ENCODE measurements around the gene SYT11. TPM values are rescaled to one million over a fixed set of nuclear protein-coding genes. Genes with fewer than 3 reads are reported as not detected.

Gene SYT11
- polyA plus RNA-seq, 3 donors = 5.1 to 11.0 (median 9.6) TPM

DNA sequence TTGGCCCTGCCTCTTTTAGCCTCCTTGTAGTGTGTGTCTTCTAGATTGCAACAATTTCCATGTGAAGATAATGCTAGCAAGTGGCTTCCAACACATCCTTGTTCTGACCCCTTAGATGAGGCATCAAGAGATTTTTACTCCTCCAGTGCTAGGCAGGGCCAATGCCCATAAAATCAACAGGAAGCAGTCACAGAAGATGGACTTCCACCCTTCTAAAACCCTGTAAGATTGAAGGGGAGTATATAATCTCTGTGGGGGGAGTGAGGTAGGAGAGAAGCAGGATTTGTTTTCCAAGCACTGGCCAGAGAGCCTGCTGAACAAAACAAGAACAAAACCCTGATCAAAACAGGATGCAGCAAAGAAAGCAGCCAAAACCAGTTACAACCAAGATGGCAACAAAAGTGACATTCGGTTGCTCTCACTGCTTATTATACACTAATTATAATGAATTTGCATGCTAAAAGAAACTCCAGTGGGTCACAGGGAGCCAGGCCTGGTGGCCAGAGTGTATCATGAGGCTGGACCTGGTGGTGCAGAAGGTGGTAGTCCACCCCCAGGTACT, 14.4 kb upstream of the SYT11 start:
- Histone ChIP-seq H3K9me3 (replicated peaks in 1 of 2; ENCODE audit: control insufficient read depth in 1 of 2, insufficient read depth in 1 of 2, low read length in 2 of 2) (no peaks in the 10 kb centered on the region), H2AFZ (ENCODE audit: insufficient read depth, low read depth, low read length, poor library complexity, severe bottlenecking) (no peak overlapping the region), H3K27me3 (ENCODE audit: control insufficient read depth in 2 of 2, insufficient read depth in 2 of 2, low read length in 2 of 2) (no peaks in the 10 kb centered on the region), H3K9ac (ENCODE audit: insufficient read depth, low read length, poor library complexity, severe bottlenecking) (no peak overlapping the region), H4K20me1 (ENCODE audit: insufficient read depth, low read length) (peaks cover 95% of the 10 kb centered on the region), H3K4me3 (replicated peaks in 1 of 3; ENCODE audit: low read depth in 2 of 3, low read length in 3 of 3) (no peak overlapping the region), H3K27ac (ENCODE audit: low read depth in 1 of 2, low read length in 2 of 2) (peak overlapping the region in 1 of 2 donors; percentile 32), H3K79me2 (ENCODE audit: insufficient read depth, low read length) (peaks cover 89% of the 10 kb centered on the region), H3K4me2 (replicated peaks; ENCODE audit: extremely low read depth, low read length, poor library complexity, severe bottlenecking) (no peak overlapping the region), H3K36me3 (replicated peaks in 1 of 2; ENCODE audit: control insufficient read depth in 1 of 2, insufficient read depth in 2 of 2, low read length in 2 of 2) (peaks cover 46 to 87% of the 10 kb centered on the region in 2 donors), H3K4me1 (ENCODE audit: control insufficient read depth in 1 of 2, insufficient read depth in 2 of 2, low read length in 2 of 2) (no peaks in the 10 kb centered on the region)
- Mint-ChIP-seq H3K9me3 (no peaks in the 10 kb centered on the region), H3K27ac (peak overlapping the region in 4 of 7 donors; percentile 23 to 69 (median 44)), H3K27me3 (ENCODE audit: low read depth in 3 of 3) (peaks cover 0 to 7% (median 0%) of the 10 kb centered on the region in 3 donors), H3K36me3 (peaks cover 49 to 87% of the 10 kb centered on the region in 2 donors), H3K4me3 (no peak overlapping the region), H3K4me1 (peaks cover 8% of the 10 kb centered on the region)
- intact Hi-C loops (cut with micrococcal nuclease) = no loop called here
- WGBS (ENCODE audit: insufficient coverage) = no CpG with 5 or more reads among the region's 1 CpG
- TF ChIP-seq, protein P1, sequence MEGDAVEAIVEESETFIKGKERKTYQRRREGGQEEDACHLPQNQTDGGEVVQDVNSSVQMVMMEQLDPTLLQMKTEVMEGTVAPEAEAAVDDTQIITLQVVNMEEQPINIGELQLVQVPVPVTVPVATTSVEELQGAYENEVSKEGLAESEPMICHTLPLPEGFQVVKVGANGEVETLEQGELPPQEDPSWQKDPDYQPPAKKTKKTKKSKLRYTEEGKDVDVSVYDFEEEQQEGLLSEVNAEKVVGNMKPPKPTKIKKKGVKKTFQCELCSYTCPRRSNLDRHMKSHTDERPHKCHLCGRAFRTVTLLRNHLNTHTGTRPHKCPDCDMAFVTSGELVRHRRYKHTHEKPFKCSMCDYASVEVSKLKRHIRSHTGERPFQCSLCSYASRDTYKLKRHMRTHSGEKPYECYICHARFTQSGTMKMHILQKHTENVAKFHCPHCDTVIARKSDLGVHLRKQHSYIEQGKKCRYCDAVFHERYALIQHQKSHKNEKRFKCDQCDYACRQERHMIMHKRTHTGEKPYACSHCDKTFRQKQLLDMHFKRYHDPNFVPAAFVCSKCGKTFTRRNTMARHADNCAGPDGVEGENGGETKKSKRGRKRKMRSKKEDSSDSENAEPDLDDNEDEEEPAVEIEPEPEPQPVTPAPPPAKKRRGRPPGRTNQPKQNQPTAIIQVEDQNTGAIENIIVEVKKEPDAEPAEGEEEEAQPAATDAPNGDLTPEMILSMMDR (IDR thresholded peaks at IDR 0.05) = no peak
- no peak for DNase-seq

DNA sequence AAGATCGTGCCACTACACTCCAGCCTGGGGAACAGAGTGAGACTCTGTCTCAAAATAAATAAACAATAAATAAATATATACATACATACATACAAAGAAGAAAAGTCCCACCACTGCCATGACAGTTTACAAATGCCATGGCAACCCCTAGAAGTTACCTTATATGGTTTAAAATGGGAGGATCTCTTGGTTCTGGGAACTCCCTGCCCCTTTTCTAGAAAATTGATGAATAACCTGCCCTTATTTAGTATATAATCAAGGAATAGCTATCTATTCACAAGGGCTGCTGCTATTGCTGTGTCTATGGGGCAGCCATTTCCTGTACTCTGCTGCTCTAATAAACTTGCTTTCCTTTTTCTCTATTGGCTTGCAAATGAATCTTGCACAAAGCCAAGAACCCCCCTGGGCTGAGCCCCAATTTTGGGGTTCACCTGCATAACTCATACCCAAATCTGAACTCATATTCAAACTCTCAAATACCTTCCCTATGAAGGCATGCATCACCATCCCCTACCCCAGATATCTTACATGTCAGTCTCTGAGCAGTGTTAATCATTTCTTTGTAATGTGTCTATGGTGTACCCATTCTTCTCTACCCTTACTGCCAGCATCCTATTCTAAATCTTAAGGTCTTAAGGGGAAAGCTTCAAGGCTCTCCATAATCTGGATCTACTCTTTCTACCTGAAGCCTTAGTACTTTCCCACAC, 11.4 kb upstream of the SYT11 start:
- Histone ChIP-seq H3K4me3 (replicated peaks in 1 of 3; ENCODE audit: low read depth in 2 of 3, low read length in 3 of 3) (no peak overlapping the region), H3K9me3 (replicated peaks in 1 of 2; ENCODE audit: control insufficient read depth in 1 of 2, insufficient read depth in 1 of 2, low read length in 2 of 2) (no peaks in the 10 kb centered on the region), H3K27me3 (ENCODE audit: control insufficient read depth in 2 of 2, insufficient read depth in 2 of 2, low read length in 2 of 2) (no peaks in the 10 kb centered on the region), H4K20me1 (ENCODE audit: insufficient read depth, low read length) (peaks cover 91% of the 10 kb centered on the region), H3K79me2 (ENCODE audit: insufficient read depth, low read length) (peaks cover 100% of the 10 kb centered on the region), H3K27ac (ENCODE audit: low read depth in 1 of 2, low read length in 2 of 2) (no peak overlapping the region), H3K36me3 (replicated peaks in 1 of 2; ENCODE audit: control insufficient read depth in 1 of 2, insufficient read depth in 2 of 2, low read length in 2 of 2) (peaks cover 54 to 95% of the 10 kb centered on the region in 2 donors), H3K4me2 (replicated peaks; ENCODE audit: extremely low read depth, low read length, poor library complexity, severe bottlenecking) (no peak overlapping the region), H3K4me1 (ENCODE audit: control insufficient read depth in 1 of 2, insufficient read depth in 2 of 2, low read length in 2 of 2) (no peaks in the 10 kb centered on the region), H2AFZ (ENCODE audit: insufficient read depth, low read depth, low read length, poor library complexity, severe bottlenecking) (no peak overlapping the region), H3K9ac (ENCODE audit: insufficient read depth, low read length, poor library complexity, severe bottlenecking) (no peak overlapping the region)
- H3K27me3 Mint-ChIP-seq (ENCODE audit: low read depth in 3 of 3) = peaks cover 0 to 7% (median 0%) of the 10 kb centered on the region in 3 donors
- H3K27ac Mint-ChIP-seq = peak overlapping the region in 1 of 7 donors; percentile 16
- TF ChIP-seq, protein P1 (IDR thresholded peaks at IDR 0.05) = no peak
- intact Hi-C loops (cut with micrococcal nuclease) = no loop called here
- H3K36me3 Mint-ChIP-seq = peaks cover 64 to 94% of the 10 kb centered on the region in 2 donors
- H3K4me1 Mint-ChIP-seq = peaks cover 14% of the 10 kb centered on the region
- WGBS (ENCODE audit: insufficient coverage) = no CpG with 5 or more reads among the region's 1 CpG
- H3K9me3 Mint-ChIP-seq = peaks cover 0 to 2% (median 0%) of the 10 kb centered on the region in 7 donors
- DNase-seq = no peak
- no peak overlapping the region for H3K4me3 Mint-ChIP-seq
